Esophagus squamous epithelium (tissue), 5 donors: ENCODE data around the gene ALKBH5. TPM values are rescaled to one million over a fixed set of nuclear protein-coding genes. Genes with fewer than 3 reads are reported as not detected.

Experiments
- DNase-seq: peaks from one replicate; lab custom pipeline; 2025; lab: John Stamatoyannopoulos, UW
- H3K27ac ChIP-seq, 4 donors: fragments of 200-600 bp; sonication (generic); one replicate each; pipeline ENCODE4 v1.5.1; 2016 to 2019; ENCODE audit warnings: mild to moderate bottlenecking in 1 of 4
- H3K27me3 ChIP-seq, 4 donors: fragments of 200-600 bp; sonication (generic); 1 replicate in 3 of 4; 2 replicates in 1 of 4; pipeline versions ENCODE4 v1.5.1 to v1.6.0; 2017 to 2021; ENCODE audit warnings: antibody characterized with exemption in 1 of 4
- H3K36me3 ChIP-seq, 3 donors: fragments of 200-600 bp; sonication (generic); one replicate each; pipeline ENCODE4 v1.5.1; 2016 to 2019
- H3K4me1 ChIP-seq, 3 donors: fragments of 200-600 bp; sonication (generic); one replicate each; pipeline ENCODE4 v1.5.1; 2017 to 2019
- H3K4me3 ChIP-seq, 4 donors: fragments of 200-600 bp; sonication (generic); 1 replicate in 3 of 4; 2 replicates in 1 of 4; pipeline ENCODE4 v1.5.1; 2016 to 2019; ENCODE audit warnings: mild to moderate bottlenecking in 2 of 4, moderate library complexity in 1 of 4
- H3K9me3 ChIP-seq, 3 donors: fragments of 200-600 bp; sonication (generic); one replicate each; pipeline ENCODE4 v1.5.1; 2016 to 2019
- POLR2A ChIP-seq, 4 donors: fragments of 450-650 bp; IDR thresholded peaks; one replicate each; pipeline ENCODE4 v1.6.1; 2017; ENCODE audit warnings: antibody characterized with exemption in 4 of 4, mild to moderate bottlenecking in 4 of 4, moderate library complexity in 3 of 4
- WGBS, 2 donors: methylation state at CpG; one replicate each; pipeline ENCODE4 v1.1.5; 2018; 5-methylcytosine and 5-hydroxymethylcytosine counted together
- intact Hi-C: fragments of 100-400 bp; cut with DNase I; formaldehyde crosslinking; loops from one replicate; pipeline ENCODE4 v1.15.0; 2022
- total RNA-seq, 4 donors: library from RNA; depleted of rRNA; stranded (reverse); fragments of >200 nt; gene quantifications; one replicate each; pipeline ENCODE4 v1.1.0, GENCODE V29; 2016
- TF ChIP-seq, protein P1 (sequence below), 6 experiments: fragments of 450-650 bp in 4 of 6; fragments of 200-600 bp in 2 of 6; sonication (generic) in 2 of 6; IDR thresholded peaks; one replicate each; pipeline ENCODE4 v1.5.1; 2016 to 2019; ENCODE audit warnings: antibody characterized with exemption in 6 of 6, mild to moderate bottlenecking in 4 of 6, moderate library complexity in 4 of 6
- donor health status: DM: yes; HTN: yes; CAD: no.

Gene ALKBH5
- 10 to 100 TPM; 55.8 to 58.9 (median 56.9) TPM for total RNA-seq

DNA sequence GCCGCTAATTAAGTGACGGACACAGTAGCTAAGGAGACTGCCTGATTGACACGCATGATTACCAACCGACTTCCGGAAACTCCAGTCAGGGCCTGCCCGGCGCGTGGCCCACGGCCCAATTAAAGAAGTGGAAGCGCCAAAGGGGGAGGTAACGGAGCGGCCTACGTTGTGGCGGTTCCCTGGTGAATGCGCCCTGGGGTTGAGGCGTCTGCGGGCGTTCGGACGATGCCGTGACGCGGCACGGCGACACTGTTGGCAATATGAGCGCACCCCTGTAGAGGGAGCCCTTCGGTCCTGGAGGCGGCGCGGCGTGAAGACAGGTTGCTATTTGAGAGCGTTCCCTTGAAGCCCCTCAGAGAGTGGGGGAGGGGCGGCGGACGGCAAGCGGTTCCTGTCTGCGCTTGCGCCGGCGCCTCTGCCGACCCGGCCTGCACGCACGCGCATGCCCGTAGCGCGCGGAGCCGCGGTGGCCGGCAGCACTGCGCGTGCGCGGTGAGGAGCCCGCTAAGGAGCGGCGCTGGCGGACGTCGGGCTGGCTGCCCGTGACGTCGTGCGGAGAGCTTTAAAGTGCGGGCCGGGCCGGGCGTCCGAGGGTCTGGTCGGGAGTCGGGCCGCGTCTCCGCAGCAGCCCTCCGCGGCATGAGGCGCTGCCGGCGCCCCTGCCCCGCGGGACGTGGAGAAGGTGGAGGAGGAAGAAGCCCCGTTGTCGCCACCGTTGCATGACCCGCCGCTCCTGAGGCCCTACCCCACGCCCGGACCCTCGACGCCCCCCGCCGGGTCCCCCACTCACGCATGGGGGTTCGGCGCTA is at the start of gene ALKBH5:
ALKBH5 (plus strand) TSS at position 495 of the 809 bp plus-strand sequence. CDS start 416 bp downstream, outside the sequence.
- Histone ChIP-seq H3K4me1 (peaks cover 48 to 65% (median 55%) of the 10 kb centered on the region in 3 donors), H3K27me3 (no peaks in the 10 kb centered on the region), H3K27ac (peak within 1 kb of the TSS; percentile 93 to 99 (median 96)), H3K4me3 (peak within 1 kb of the TSS; percentile 71 to 97 (median 73)), H3K9me3 (no peaks in the 10 kb centered on the region), H3K36me3 (peaks cover 0 to under 1% (median 0%) of the 10 kb centered on the region in 3 donors)
- peak; percentile 86 for DNase-seq
- intact Hi-C loops = no loop called here
- TF ChIP-seq, protein P1, sequence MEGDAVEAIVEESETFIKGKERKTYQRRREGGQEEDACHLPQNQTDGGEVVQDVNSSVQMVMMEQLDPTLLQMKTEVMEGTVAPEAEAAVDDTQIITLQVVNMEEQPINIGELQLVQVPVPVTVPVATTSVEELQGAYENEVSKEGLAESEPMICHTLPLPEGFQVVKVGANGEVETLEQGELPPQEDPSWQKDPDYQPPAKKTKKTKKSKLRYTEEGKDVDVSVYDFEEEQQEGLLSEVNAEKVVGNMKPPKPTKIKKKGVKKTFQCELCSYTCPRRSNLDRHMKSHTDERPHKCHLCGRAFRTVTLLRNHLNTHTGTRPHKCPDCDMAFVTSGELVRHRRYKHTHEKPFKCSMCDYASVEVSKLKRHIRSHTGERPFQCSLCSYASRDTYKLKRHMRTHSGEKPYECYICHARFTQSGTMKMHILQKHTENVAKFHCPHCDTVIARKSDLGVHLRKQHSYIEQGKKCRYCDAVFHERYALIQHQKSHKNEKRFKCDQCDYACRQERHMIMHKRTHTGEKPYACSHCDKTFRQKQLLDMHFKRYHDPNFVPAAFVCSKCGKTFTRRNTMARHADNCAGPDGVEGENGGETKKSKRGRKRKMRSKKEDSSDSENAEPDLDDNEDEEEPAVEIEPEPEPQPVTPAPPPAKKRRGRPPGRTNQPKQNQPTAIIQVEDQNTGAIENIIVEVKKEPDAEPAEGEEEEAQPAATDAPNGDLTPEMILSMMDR (IDR thresholded peaks at IDR 0.05) = peak in 4 of 6 experiments; percentile 2 to 50 (median 40)
- TF ChIP-seq POLR2A (IDR thresholded peaks at IDR 0.05) = peak in 3 of 4 donors; percentile 58 to 98 (median 95)
- WGBS, 2 donors = 0% methylated on average over 12 of the region's 98 CpGs; no CpG with 5 or more reads in 1 of the 2 donors

DNA sequence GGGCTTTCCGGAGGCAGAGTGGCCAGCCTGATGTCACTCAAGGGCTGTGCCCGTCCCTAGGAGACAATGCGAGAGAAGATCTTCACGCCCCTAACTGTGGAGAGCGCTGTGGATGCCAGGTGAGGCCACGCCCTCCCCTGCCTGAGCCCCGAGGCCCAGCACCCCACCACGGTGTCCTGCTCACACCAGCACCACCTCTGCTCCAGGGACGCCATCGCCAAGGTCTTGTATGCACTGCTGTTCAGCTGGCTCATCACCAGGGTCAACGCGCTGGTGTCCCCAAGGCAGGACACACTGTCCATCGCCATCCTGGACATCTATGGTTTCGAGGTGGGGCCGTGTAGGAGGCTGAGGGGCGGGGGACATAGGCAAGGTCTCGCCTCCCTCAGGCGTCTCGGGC is 47.3 kb upstream of the ALKBH5 start:
- DNase-seq = no peak
- Histone ChIP-seq H3K9me3 (no peaks in the 10 kb centered on the region), H3K4me1 (peaks cover 0 to 12% (median 0%) of the 10 kb centered on the region in 3 donors), H3K4me3 (no peak overlapping the region), H3K36me3 (no peaks in the 10 kb centered on the region), H3K27me3 (peaks cover 0 to 31% (median 0%) of the 10 kb centered on the region in 4 donors), H3K27ac (no peak overlapping the region)
- 69 to 90% methylated on average over 4 to 14 of the region's 19 CpGs for WGBS, 2 donors
- TF ChIP-seq POLR2A (IDR thresholded peaks at IDR 0.05) = no peak
- TF ChIP-seq, protein P1 (IDR thresholded peaks at IDR 0.05) = no peak
- intact Hi-C loops = no loop called here

DNA sequence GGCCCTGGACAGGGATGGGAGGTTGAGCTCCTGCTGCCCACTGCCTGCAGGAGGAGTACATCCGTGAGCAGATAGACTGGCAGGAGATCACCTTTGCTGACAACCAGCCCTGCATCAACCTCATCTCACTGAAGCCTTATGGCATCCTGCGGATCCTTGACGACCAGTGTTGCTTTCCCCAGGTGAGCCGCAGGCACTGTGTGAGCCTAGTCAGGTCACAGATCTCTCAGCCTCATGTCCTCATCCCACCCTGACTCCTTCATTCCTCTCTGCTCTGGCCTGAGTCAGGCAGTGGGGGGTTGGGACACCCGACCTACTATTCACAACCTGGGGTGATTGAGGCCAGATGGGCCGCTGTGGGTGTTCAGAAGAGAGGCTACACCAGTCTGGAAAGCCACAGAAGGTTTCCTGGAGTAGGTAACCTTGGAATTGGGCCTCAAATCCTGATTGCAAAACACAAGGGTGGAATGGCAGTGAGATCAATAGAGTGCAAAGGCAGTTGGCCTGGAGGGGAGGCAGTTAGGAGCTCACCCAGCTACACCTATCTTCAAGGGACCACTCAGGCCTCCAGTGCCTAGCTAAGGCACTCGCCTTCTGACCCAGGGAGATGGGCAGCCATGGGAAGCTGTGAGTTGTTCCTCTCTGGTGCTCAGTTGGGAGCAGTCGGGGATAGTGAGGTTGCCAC is 45.4 kb upstream of the ALKBH5 start:
- H3K4me3 ChIP-seq = no peak overlapping the region
- peaks cover 0 to 47% (median 0%) of the 10 kb centered on the region in 4 donors for H3K27me3 ChIP-seq
- H3K27ac ChIP-seq = no peak overlapping the region
- intact Hi-C loops = no loop called here
- no peaks in the 10 kb centered on the region for H3K9me3 ChIP-seq
- DNase-seq = no peak
- no peaks in the 10 kb centered on the region for H3K36me3 ChIP-seq
- no peak for TF ChIP-seq POLR2A (IDR thresholded peaks at IDR 0.05)
- TF ChIP-seq, protein P1 (IDR thresholded peaks at IDR 0.05) = no peak
- 93 to 100% methylated on average over 2 of the region's 8 CpGs for WGBS, 2 donors
- peaks cover 0 to 16% (median 0%) of the 10 kb centered on the region in 3 donors for H3K4me1 ChIP-seq

DNA sequence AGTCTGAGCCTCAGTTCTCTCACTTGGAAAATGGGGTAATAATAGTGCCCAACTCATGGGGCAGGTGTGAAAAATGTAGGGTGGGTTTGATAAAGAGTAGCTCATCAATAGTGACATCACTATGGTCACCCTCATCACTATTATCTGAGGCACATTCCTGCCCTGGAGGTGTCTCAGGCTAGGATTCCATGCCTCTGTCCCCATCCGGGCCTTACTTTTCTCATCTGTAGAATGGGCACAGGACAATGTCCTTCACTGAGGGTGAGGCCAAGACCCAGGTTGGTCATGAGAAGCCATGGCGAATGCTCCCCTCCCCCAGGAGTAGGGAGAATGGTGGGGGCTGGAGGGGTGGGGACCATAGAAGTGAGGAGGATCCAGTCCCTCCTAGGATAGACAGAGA is 44.5 kb upstream of the ALKBH5 start:
- no peak for DNase-seq
- no peak overlapping the region for H3K4me3 ChIP-seq
- TF ChIP-seq, protein P1 (IDR thresholded peaks at IDR 0.05) = no peak
- no peak for TF ChIP-seq POLR2A (IDR thresholded peaks at IDR 0.05)
- no peaks in the 10 kb centered on the region for H3K9me3 ChIP-seq
- no peaks in the 10 kb centered on the region for H3K36me3 ChIP-seq
- H3K4me1 ChIP-seq = peaks cover 0 to 22% (median 0%) of the 10 kb centered on the region in 3 donors
- peaks cover 0 to 52% (median 0%) of the 10 kb centered on the region in 4 donors for H3K27me3 ChIP-seq
- intact Hi-C loops = no loop called here
- H3K27ac ChIP-seq = no peak overlapping the region
- WGBS, 2 donors = 100% methylated on average over 2 of the region's 2 CpGs; no CpG with 5 or more reads in 1 of the 2 donors
